SK-N-SH (cell line): ENCODE results near the gene NHLRC2.

Experiments used
- CTCF ChIP-seq: fragments of 200-600 bp; sonication (generic); IDR thresholded peaks from 2 replicates; pipeline ENCODE4 v1.6.1; 2017; ENCODE audit warnings: antibody characterized with exemption, mild to moderate bottlenecking, moderate library complexity
- MAX ChIP-seq: IDR thresholded peaks from 2 replicates; pipeline ENCODE4 v1.4.0; 2012; ENCODE audit warnings: low read depth
- MEF2A ChIP-seq: IDR thresholded peaks from 2 replicates; pipeline ENCODE4 v1.4.0; 2012; ENCODE audit warnings: low read depth, borderline replicate concordance
- POLR2AphosphoS5 ChIP-seq: IDR thresholded peaks from 2 replicates; pipeline ENCODE4 v1.6.1; 2012; ENCODE audit warnings: low read depth, low read length
- REST ChIP-seq: IDR thresholded peaks from 2 replicates; pipeline ENCODE4 v1.6.1; 2012; ENCODE audit warnings: mild to moderate bottlenecking, low read depth, low read length, moderate library complexity
- RXRA ChIP-seq: IDR thresholded peaks from 2 replicates; pipeline ENCODE4 v1.4.0; 2012; ENCODE audit warnings: low read depth, mild to moderate bottlenecking, borderline replicate concordance
- ZBTB33 ChIP-seq: IDR thresholded peaks from 2 replicates; pipeline ENCODE4 v1.4.0; 2012; ENCODE audit warnings: low read depth, borderline replicate concordance

- TF ChIP-seq CTCF (no peak), ZBTB33 (no peak), REST (no peak), MEF2A (no peak), RXRA (no peak), POLR2AphosphoS5 (no peak), MAX (no peak)
These were observed 53.8 kb downstream of the NHLRC2 start for GRCh38 chr10:113908236-113908635.
